ENCODE data around the gene HES5. TPM values are rescaled to one million over a fixed set of nuclear protein-coding genes. Genes with fewer than 3 reads are reported as not detected.
A peak's percentile ranks its signal among the peaks of the same experiment; 100 is the strongest.

Gene HES5
- total and polyA plus RNA-seq, 2 of the 4 experiments (the other 2 are of a cell fraction), result not detected

GRCh38 chr1:2528966-2529783 lies 888 bp downstream of the HES5 start:
- Histone ChIP-seq H3K9ac (ENCODE audit: low read depth, low read length) (no peak overlapping the region), H2BK120ac (ENCODE audit: low read depth, low read length) (no peak overlapping the region), H4K91ac (ENCODE audit: insufficient read depth, low read depth, low read length) (no peak overlapping the region), H2AFZ (replicated peaks; ENCODE audit: low read length, poor library complexity) (peak overlapping the region; percentile 75), H2BK15ac (ENCODE audit: low read depth, low read length) (no peak overlapping the region), H3K27me3 (ENCODE audit: control insufficient read depth, insufficient read depth, low read length) (peaks cover 23% of the 10 kb centered on the region; the same call in 1 of the 2 replicates), H3K9me3 (ENCODE audit: control insufficient read depth, insufficient read depth, low read length) (no peaks in the 10 kb centered on the region), H3K27ac (ENCODE audit: insufficient read depth, low read length) (no peak overlapping the region), H3K79me1 (ENCODE audit: low read depth in 1 of 2, low read length in 2 of 2) (peaks cover 0 to 16% of the 10 kb centered on the region in 2 experiments; a peak in 2 of 4 replicates), H4K8ac (ENCODE audit: low read depth in 2 of 2, low read length in 2 of 2) (no peak overlapping the region), H3K9me1 (ENCODE audit: insufficient read depth, low read length) (peaks cover 1% of the 10 kb centered on the region; the same call in 1 of the 2 replicates), H4K5ac (ENCODE audit: low read depth, low read length) (no peak overlapping the region), H3K4me1 (ENCODE audit: control insufficient read depth, insufficient read depth, low read length) (peaks cover 15% of the 10 kb centered on the region), H3K56ac (ENCODE audit: extremely low read depth, insufficient read depth, low read length) (no peak overlapping the region), H3K4ac (ENCODE audit: low read depth, low read length) (no peak overlapping the region), H4K20me1 (ENCODE audit: insufficient read depth, low read length) (peaks cover 19% of the 10 kb centered on the region), H3K36me3 (ENCODE audit: control insufficient read depth, insufficient read depth, low read length) (no peaks in the 10 kb centered on the region), H3K4me3 (ENCODE audit: insufficient read depth, low read depth, low read length) (no peak overlapping the region), H2AK5ac (ENCODE audit: low read depth, low read length) (no peak overlapping the region), H2AK9ac (replicated peaks; ENCODE audit: low read depth, low read length, poor library complexity) (no peak overlapping the region), H3K14ac (replicated peaks; ENCODE audit: low read depth, low read length) (no peak overlapping the region), H3K23ac (ENCODE audit: low read depth, low read length) (no peak overlapping the region), H3K4me2 (ENCODE audit: low read depth, low read length) (no peak overlapping the region), H2BK20ac (ENCODE audit: low read depth, low read length) (no peak overlapping the region), H3K18ac (ENCODE audit: low read depth, low read length) (no peak overlapping the region), H2BK5ac (ENCODE audit: low read depth, low read length, poor library complexity, severe bottlenecking) (no peak overlapping the region)
- ATAC-seq (ENCODE audit: low read depth), result no peak
- dilution Hi-C loops (cut with HindIII; ENCODE audit: low sequenced_read_pairs, unreplicated experiment), result no loop called here
- no peak for DNase-seq
- intact Hi-C loops (cut with micrococcal nuclease), result loop anchor here (5.0 kb wide), 1 partner anchor 117 kb away; the partner anchor contains the start of gene PEX10
- 16% methylated on average over 45 of the region's 84 CpGs; no CpG with 5 or more reads in 1 of the 2 experiments for WGBS, 2 experiments (ENCODE audit: extremely low coverage in 2 of 2, insufficient read length in 1 of 2)
- POLR2A ChIA-PET (ENCODE audit: unreplicated experiment), result no interaction called here
- no TSS peak for BruUV-seq (replicated peaks)
- CTCF ChIA-PET, result no interaction called here
- in situ Hi-C loops (cut with MboI; ENCODE audit: low sequenced_read_pairs), result loop anchor here (25.0 kb wide), 1 partner anchor 342 kb away; the partner anchor contains the start of gene FAAP20
- TF ChIP-seq BHLHE40 (IDR thresholded peaks at IDR 0.05; ENCODE audit: low read depth, low read length) (no peak), MAFK (IDR thresholded peaks at IDR 0.05; ENCODE audit: low read depth, low read length) (no peak), USF2 (IDR thresholded peaks at IDR 0.05; ENCODE audit: low read depth, low read length) (no peak), FOS (IDR thresholded peaks at IDR 0.05; ENCODE audit: low read depth, low read length) (no peak), CTCF (conservative IDR thresholded peaks at IDR 0.05; ENCODE audit: low read depth, low read length) (no peak)
